Astrocyte (in vitro differentiated cells and primary cell): ENCODE results near the gene AK8. TPM values are rescaled to one million over a fixed set of nuclear protein-coding genes. Genes with fewer than 3 reads are reported as not detected.

Source experiments
- DNase-seq: peaks from one replicate; pipeline ENCODE4 v3.0.0-alpha.2; 2010; ENCODE audit warnings: low read depth
- FAIRE-seq: peaks from 2 replicates; lab custom pipeline; 2011; peaks lifted over from hg19 to GRCh38; lab: Jason Lieb, UNC
- H2AFZ ChIP-seq: 2 replicates; pipeline ENCODE4 v1.6.0; 2012; ENCODE audit warnings: low read depth, low read length, inconsistent platforms
- H3K27ac ChIP-seq: 2 replicates; pipeline ENCODE4 v1.5.1; 2011; ENCODE audit warnings: low read depth, low read length, inconsistent platforms
- H3K27me3 ChIP-seq: 2 replicates; pipeline ENCODE4 v1.6.0; 2011; ENCODE audit warnings: low read length, inconsistent platforms; ENCODE audit not compliant: insufficient read depth
- H3K36me3 ChIP-seq: 2 replicates; pipeline ENCODE4 v1.5.1; 2011; ENCODE audit warnings: low read length, inconsistent platforms; ENCODE audit not compliant: insufficient read depth
- H3K4me1 ChIP-seq: 2 replicates; pipeline ENCODE4 v1.5.1; 2011; ENCODE audit warnings: low read length, inconsistent platforms; ENCODE audit not compliant: insufficient read depth
- H3K4me2 ChIP-seq: 2 replicates; pipeline ENCODE4 v1.6.0; 2012; ENCODE audit warnings: low read length, inconsistent platforms
- H3K4me3 ChIP-seq: 2 replicates; pipeline ENCODE4 v1.5.1; 2011; ENCODE audit warnings: low read depth, mild to moderate bottlenecking, low read length, inconsistent platforms; ENCODE audit not compliant: insufficient read depth
- H3K79me2 ChIP-seq: 2 replicates; pipeline ENCODE4 v1.6.0; 2012; ENCODE audit warnings: mild to moderate bottlenecking, low read length, inconsistent platforms; ENCODE audit not compliant: insufficient read depth
- H3K9ac ChIP-seq: 2 replicates; pipeline ENCODE4 v1.6.0; 2012; ENCODE audit warnings: mild to moderate bottlenecking, low read length, inconsistent platforms
- H3K9me3 ChIP-seq: 2 replicates; pipeline ENCODE4 v1.5.1; 2012; ENCODE audit warnings: low read depth, mild to moderate bottlenecking, low read length, inconsistent platforms; ENCODE audit not compliant: insufficient read depth
- H4K20me1 ChIP-seq: 2 replicates; pipeline ENCODE4 v1.6.0; 2012; ENCODE audit warnings: low read length, inconsistent platforms; ENCODE audit not compliant: insufficient read depth
- H3K27ac Mint-ChIP-seq: one replicate; pipeline ENCODE4 v1.8.0; 2021; ENCODE audit warnings: mild to moderate bottlenecking, mixed read lengths; ENCODE audit not compliant: unreplicated experiment
- H3K27me3 Mint-ChIP-seq: one replicate; pipeline ENCODE4 v1.8.0; 2021; ENCODE audit warnings: low read depth, mixed read lengths; ENCODE audit not compliant: unreplicated experiment
- H3K36me3 Mint-ChIP-seq: one replicate; pipeline ENCODE4 v1.8.0; 2021; ENCODE audit warnings: low read depth, mixed read lengths; ENCODE audit not compliant: unreplicated experiment
- H3K4me1 Mint-ChIP-seq: one replicate; pipeline ENCODE4 v1.8.0; 2021; ENCODE audit warnings: low read depth, mixed read lengths; ENCODE audit not compliant: unreplicated experiment
- H3K4me3 Mint-ChIP-seq: one replicate; pipeline ENCODE4 v1.8.0; 2021; ENCODE audit warnings: mild to moderate bottlenecking, moderate library complexity, mixed read lengths; ENCODE audit not compliant: unreplicated experiment
- H3K9me3 Mint-ChIP-seq: one replicate; pipeline ENCODE4 v1.8.0; 2021; ENCODE audit warnings: mild to moderate bottlenecking, mixed read lengths; ENCODE audit not compliant: unreplicated experiment
- CTCF ChIP-seq: IDR thresholded peaks from 2 replicates; pipeline ENCODE4 v1.5.1; 2011; ENCODE audit warnings: low read depth, mild to moderate bottlenecking, inconsistent platforms, low read length, moderate library complexity; ENCODE audit not compliant: insufficient read depth
- EZH2 ChIP-seq: IDR thresholded peaks from 2 replicates; pipeline ENCODE4 v1.6.1; 2012; ENCODE audit warnings: mild to moderate bottlenecking, low read length, inconsistent platforms; ENCODE audit not compliant: insufficient read depth
- total RNA-seq: library from RNA; stranded (reverse); gene quantifications from 2 replicates; pipeline ENCODE4 v1.2.1, GENCODE V29; 2021

Gene AK8
- total RNA-seq, 1 donor from 2014 or later = 0.27 TPM

DNA sequence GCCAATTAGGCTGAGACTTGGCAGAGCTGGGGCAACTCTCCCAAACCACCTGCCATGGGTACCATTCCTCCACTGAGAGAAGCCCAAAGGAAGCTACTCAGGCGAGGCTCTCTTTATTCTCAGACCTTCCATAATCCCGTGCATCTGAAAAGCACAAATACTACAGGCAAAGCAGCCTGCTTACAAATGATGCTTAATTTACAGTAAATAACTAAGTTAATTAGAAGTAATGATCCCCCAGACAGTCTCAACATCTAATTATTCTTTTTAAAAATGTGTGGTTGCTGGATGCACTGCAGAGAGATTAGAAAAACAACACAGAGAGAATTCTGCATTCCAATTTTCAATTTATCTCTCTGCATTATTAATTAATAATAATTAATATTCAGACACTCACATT, 53.1 kb downstream of the AK8 start:
- Histone ChIP-seq H3K79me2 (no peaks in the 10 kb centered on the region), H3K4me1 (no peaks in the 10 kb centered on the region), H3K27ac (no peak overlapping the region), H3K27me3 (peaks cover 22% of the 10 kb centered on the region), H3K36me3 (no peaks in the 10 kb centered on the region), H3K9me3 (no peaks in the 10 kb centered on the region), H2AFZ (no peak overlapping the region), H4K20me1 (no peaks in the 10 kb centered on the region), H3K4me2 (no peak overlapping the region), H3K4me3 (no peak overlapping the region), H3K9ac (no peak overlapping the region)
- Mint-ChIP-seq H3K27me3 (peaks cover 42% of the 10 kb centered on the region), H3K4me1 (no peaks in the 10 kb centered on the region), H3K9me3 (no peaks in the 10 kb centered on the region), H3K4me3 (no peak overlapping the region), H3K27ac (no peak overlapping the region), H3K36me3 (no peaks in the 10 kb centered on the region)
- TF ChIP-seq EZH2 (no peak), CTCF (no peak)
- DNase-seq (no peak), FAIRE-seq (no peak)

DNA sequence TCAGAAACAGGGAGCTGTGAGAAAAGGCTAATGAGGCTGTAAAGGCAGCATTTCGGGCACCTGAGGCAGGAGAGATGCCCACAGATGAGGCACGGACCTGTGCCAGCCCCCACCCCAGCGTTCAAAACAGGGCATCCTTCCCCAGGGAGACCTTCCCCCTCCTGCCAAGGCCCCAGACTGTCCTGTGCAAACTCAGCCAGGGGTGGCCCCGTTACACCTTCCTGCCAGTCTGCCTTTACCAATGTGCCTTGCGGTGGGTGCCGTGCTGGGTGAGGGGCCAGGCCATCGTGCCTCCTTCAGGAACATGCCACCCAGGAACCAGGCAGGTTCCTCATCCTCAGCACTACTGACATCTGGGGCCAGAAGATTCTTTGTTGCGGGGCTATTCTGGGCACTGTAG, 53.9 kb downstream of the AK8 start:
- Histone ChIP-seq H3K9ac (no peak overlapping the region), H3K27me3 (peaks cover 22% of the 10 kb centered on the region), H3K36me3 (no peaks in the 10 kb centered on the region), H2AFZ (no peak overlapping the region), H3K79me2 (no peaks in the 10 kb centered on the region), H3K27ac (no peak overlapping the region), H4K20me1 (no peaks in the 10 kb centered on the region), H3K9me3 (no peaks in the 10 kb centered on the region), H3K4me2 (no peak overlapping the region), H3K4me1 (no peaks in the 10 kb centered on the region), H3K4me3 (no peak overlapping the region)
- no peaks in the 10 kb centered on the region for H3K36me3 Mint-ChIP-seq
- no peak overlapping the region for H3K27ac Mint-ChIP-seq
- DNase-seq (no peak), FAIRE-seq (no peak)
- no peaks in the 10 kb centered on the region for H3K4me1 Mint-ChIP-seq
- H3K27me3 Mint-ChIP-seq = peaks cover 42% of the 10 kb centered on the region
- H3K4me3 Mint-ChIP-seq = no peak overlapping the region
- H3K9me3 Mint-ChIP-seq = no peaks in the 10 kb centered on the region
- TF ChIP-seq EZH2 (no peak), CTCF (no peak)

- Mint-ChIP-seq H3K9me3 (no peaks in the 10 kb centered on the region), H3K4me1 (no peaks in the 10 kb centered on the region), H3K27me3 (peaks cover 42% of the 10 kb centered on the region), H3K4me3 (no peak overlapping the region), H3K36me3 (no peaks in the 10 kb centered on the region), H3K27ac (no peak overlapping the region)
- H3K4me2 ChIP-seq = no peak overlapping the region
- no peak overlapping the region for H3K4me3 ChIP-seq
- H3K27me3 ChIP-seq = peaks cover 26% of the 10 kb centered on the region
- H3K9me3 ChIP-seq = no peaks in the 10 kb centered on the region
- no peak for DNase-seq
- TF ChIP-seq CTCF (no peak), EZH2 (no peak)
- FAIRE-seq = no peak
- no peaks in the 10 kb centered on the region for H3K4me1 ChIP-seq
- H4K20me1 ChIP-seq = no peaks in the 10 kb centered on the region
- H3K36me3 ChIP-seq = no peaks in the 10 kb centered on the region
- no peak overlapping the region for H3K27ac ChIP-seq
- H2AFZ ChIP-seq = no peak overlapping the region
- no peak overlapping the region for H3K9ac ChIP-seq
- no peaks in the 10 kb centered on the region for H3K79me2 ChIP-seq
These were observed 54.5 kb downstream of the AK8 start for GRCh38 chr9:132823370-132824145.
